ENCODE results near the gene WDR83. TPM values are rescaled to one million over a fixed set of nuclear protein-coding genes. Genes with fewer than 3 reads are reported as not detected.
"Not testable (repeated sequence)": the region's sequence is repeated elsewhere in the genome, so short reads cannot be mapped to it uniquely, and the experiment has no call there.

WDR83 gene
- total RNA-seq, 2 experiments from 2014 or later: 17.1 to 17.8 TPM

GRCh38 chr19:12641456-12641855 lies 25.2 kb upstream of the WDR83 start:
- no peak overlapping the region for H3K4me3 Mint-ChIP-seq
- H3K4me1 Mint-ChIP-seq (ENCODE audit: low read depth): peaks cover 11% of the 10 kb centered on the region
- ChIA-PET POLR2A (no interaction called here), CTCF (no interaction called here)
- no peak overlapping the region for H3K27ac Mint-ChIP-seq
- no peaks in the 10 kb centered on the region for H3K9me3 Mint-ChIP-seq
- peaks cover 8% of the 10 kb centered on the region for H3K36me3 Mint-ChIP-seq
- no peaks in the 10 kb centered on the region for H3K27me3 Mint-ChIP-seq
- DNase-seq: no peak
- intact Hi-C loops (cut with micrococcal nuclease): no loop called here

GRCh38 chr19:12642506-12642905 lies 24.1 kb upstream of the WDR83 start:
- Mint-ChIP-seq H3K27me3 (no peaks in the 10 kb centered on the region), H3K4me3 (no peak overlapping the region), H3K9me3 (no peaks in the 10 kb centered on the region), H3K4me1 (ENCODE audit: low read depth) (peaks cover 9% of the 10 kb centered on the region), H3K36me3 (peaks cover 13% of the 10 kb centered on the region), H3K27ac (no peak overlapping the region)
- no peak for DNase-seq
- intact Hi-C loops (cut with micrococcal nuclease): no loop called here
- CTCF ChIA-PET: no interaction called here
- POLR2A ChIA-PET: interaction anchor here (0.6 kb wide), 1 partner anchor 54 kb away, joined by 3 read pairs; no protein-coding TSS in a partner anchor

GRCh38 chr19:12643716-12644115 lies 22.9 kb upstream of the WDR83 start:
- H3K9me3 Mint-ChIP-seq; H3K4me1 Mint-ChIP-seq (ENCODE audit: low read depth); DNase-seq; H3K27ac Mint-ChIP-seq; H3K27me3 Mint-ChIP-seq; POLR2A ChIA-PET; intact Hi-C loops (cut with micrococcal nuclease); CTCF ChIA-PET; H3K4me3 Mint-ChIP-seq: not testable (repeated sequence)
- peaks cover 17% of the 10 kb centered on the region for H3K36me3 Mint-ChIP-seq

- Mint-ChIP-seq H3K4me1 (ENCODE audit: low read depth) (no peaks in the 10 kb centered on the region), H3K36me3 (peaks cover 24% of the 10 kb centered on the region), H3K4me3 (no peak overlapping the region), H3K9me3 (no peaks in the 10 kb centered on the region), H3K27me3 (no peaks in the 10 kb centered on the region), H3K27ac (peak overlapping the region; percentile 18)
- no peak for DNase-seq
- POLR2A ChIA-PET: no interaction called here
- CTCF ChIA-PET: no interaction called here
- intact Hi-C loops (cut with micrococcal nuclease): no loop called here
These were observed 20.1 kb upstream of the WDR83 start for GRCh38 chr19:12646551-12646950.

- peaks cover 28% of the 10 kb centered on the region for H3K36me3 Mint-ChIP-seq
- H3K4me1 Mint-ChIP-seq (ENCODE audit: low read depth): no peaks in the 10 kb centered on the region
- intact Hi-C loops (cut with micrococcal nuclease): no loop called here
- no peak for DNase-seq
- H3K9me3 Mint-ChIP-seq: no peaks in the 10 kb centered on the region
- no peaks in the 10 kb centered on the region for H3K27me3 Mint-ChIP-seq
- H3K4me3 Mint-ChIP-seq: no peak overlapping the region
- POLR2A ChIA-PET: no interaction called here
- CTCF ChIA-PET: no interaction called here
- H3K27ac Mint-ChIP-seq: peak overlapping the region; percentile 18
These were observed 19.6 kb upstream of the WDR83 start for GRCh38 chr19:12647047-12647446.

GRCh38 chr19:12647490-12648071 lies 19.0 kb upstream of the WDR83 start:
- H3K27ac Mint-ChIP-seq: no peak overlapping the region
- ChIA-PET CTCF (no interaction called here), POLR2A (no interaction called here)
- H3K27me3 Mint-ChIP-seq: no peaks in the 10 kb centered on the region
- H3K4me3 Mint-ChIP-seq: no peak overlapping the region
- peak; percentile 51 for DNase-seq
- H3K4me1 Mint-ChIP-seq (ENCODE audit: low read depth): no peaks in the 10 kb centered on the region
- H3K9me3 Mint-ChIP-seq: no peaks in the 10 kb centered on the region
- peaks cover 28% of the 10 kb centered on the region for H3K36me3 Mint-ChIP-seq
- intact Hi-C loops (cut with micrococcal nuclease): no loop called here

GRCh38 chr19:12648088-12648487 lies 18.5 kb upstream of the WDR83 start:
- Mint-ChIP-seq H3K27ac (no peak overlapping the region), H3K9me3 (no peaks in the 10 kb centered on the region), H3K36me3 (peaks cover 28% of the 10 kb centered on the region), H3K27me3 (no peaks in the 10 kb centered on the region), H3K4me3 (no peak overlapping the region), H3K4me1 (ENCODE audit: low read depth) (no peaks in the 10 kb centered on the region)
- CTCF ChIA-PET: no interaction called here
- DNase-seq: no peak
- POLR2A ChIA-PET: no interaction called here
- intact Hi-C loops (cut with micrococcal nuclease): no loop called here

- H3K36me3 Mint-ChIP-seq: peaks cover 26% of the 10 kb centered on the region
- CTCF ChIA-PET: no interaction called here
- H3K4me1 Mint-ChIP-seq (ENCODE audit: low read depth): no peaks in the 10 kb centered on the region
- no peak overlapping the region for H3K4me3 Mint-ChIP-seq
- H3K9me3 Mint-ChIP-seq: no peaks in the 10 kb centered on the region
- H3K27me3 Mint-ChIP-seq: no peaks in the 10 kb centered on the region
- DNase-seq: no peak
- intact Hi-C loops (cut with micrococcal nuclease): no loop called here
- POLR2A ChIA-PET: no interaction called here
- H3K27ac Mint-ChIP-seq: no peak overlapping the region
These were observed 16.7 kb upstream of the WDR83 start for GRCh38 chr19:12649941-12650340.

GRCh38 chr19:12652219-12652618 lies 14.4 kb upstream of the WDR83 start:
- Mint-ChIP-seq H3K4me3 (no peak overlapping the region), H3K9me3 (no peaks in the 10 kb centered on the region), H3K4me1 (ENCODE audit: low read depth) (no peaks in the 10 kb centered on the region), H3K27me3 (no peaks in the 10 kb centered on the region), H3K36me3 (peaks cover 32% of the 10 kb centered on the region), H3K27ac (no peak overlapping the region)
- DNase-seq: no peak
- POLR2A ChIA-PET: no interaction called here
- CTCF ChIA-PET: no interaction called here
- intact Hi-C loops (cut with micrococcal nuclease): no loop called here

GRCh38 chr19:12655546-12655945 lies 11.1 kb upstream of the WDR83 start:
- no peak for DNase-seq
- H3K9me3 Mint-ChIP-seq: no peaks in the 10 kb centered on the region
- ChIA-PET CTCF (interaction anchor here (0.6 kb wide), 1 partner anchor 15 kb away, joined by 3 read pairs; no protein-coding TSS in a partner anchor), POLR2A (no interaction called here)
- no peaks in the 10 kb centered on the region for H3K4me1 Mint-ChIP-seq (ENCODE audit: low read depth)
- H3K27me3 Mint-ChIP-seq: no peaks in the 10 kb centered on the region
- no peak overlapping the region for H3K4me3 Mint-ChIP-seq
- no peak overlapping the region for H3K27ac Mint-ChIP-seq
- peaks cover 43% of the 10 kb centered on the region for H3K36me3 Mint-ChIP-seq
- intact Hi-C loops (cut with micrococcal nuclease): no loop called here

GRCh38 chr19:12656899-12657571 lies 9.6 kb upstream of the WDR83 start:
- H3K36me3 Mint-ChIP-seq: peaks cover 44% of the 10 kb centered on the region
- H3K27me3 Mint-ChIP-seq: no peaks in the 10 kb centered on the region
- POLR2A ChIA-PET: no interaction called here
- CTCF ChIA-PET: interaction anchor here (1.3 kb wide), 1 partner anchor 15 kb away, joined by 4 read pairs; no protein-coding TSS in a partner anchor
- no peak overlapping the region for H3K4me3 Mint-ChIP-seq
- H3K4me1 Mint-ChIP-seq (ENCODE audit: low read depth): no peaks in the 10 kb centered on the region
- H3K27ac Mint-ChIP-seq: no peak overlapping the region
- intact Hi-C loops (cut with micrococcal nuclease): no loop called here
- no peaks in the 10 kb centered on the region for H3K9me3 Mint-ChIP-seq
- DNase-seq: peak; percentile 46

GRCh38 chr19:12657966-12658365 lies 8.6 kb upstream of the WDR83 start:
- Mint-ChIP-seq H3K4me1 (ENCODE audit: low read depth) (no peaks in the 10 kb centered on the region), H3K27me3 (no peaks in the 10 kb centered on the region), H3K27ac (no peak overlapping the region), H3K9me3 (no peaks in the 10 kb centered on the region), H3K36me3 (peaks cover 45% of the 10 kb centered on the region), H3K4me3 (no peak overlapping the region)
- DNase-seq: no peak
- ChIA-PET CTCF (interaction anchor here (0.5 to 1.3 kb wide), 3 partner anchors 14 to 20 kb away, joined by 3 to 4 read pairs (median 3); no protein-coding TSS in a partner anchor), POLR2A (no interaction called here)
- intact Hi-C loops (cut with micrococcal nuclease): no loop called here

GRCh38 chr19:12660980-12661379 lies 5.6 kb upstream of the WDR83 start:
- intact Hi-C loops (cut with micrococcal nuclease): no loop called here
- Mint-ChIP-seq H3K27me3 (no peaks in the 10 kb centered on the region), H3K4me1 (ENCODE audit: low read depth) (peaks cover 17% of the 10 kb centered on the region), H3K36me3 (peaks cover 48% of the 10 kb centered on the region), H3K27ac (no peak overlapping the region), H3K9me3 (no peaks in the 10 kb centered on the region), H3K4me3 (no peak overlapping the region)
- ChIA-PET POLR2A (no interaction called here), CTCF (interaction anchor here (0.8 to 1.2 kb wide), 3 partner anchors 11 to 96 kb away, joined by 3 to 6 read pairs (median 3); no protein-coding TSS in a partner anchor)
- no peak for DNase-seq
